ENCODE results near the gene LDLRAD2. TPM values are rescaled to one million over a fixed set of nuclear protein-coding genes. Genes with fewer than 3 reads are reported as not detected.

Gene LDLRAD2
- total and polyA plus RNA-seq, 2 donors from 2014 or later = 0.79 TPM; not detected in 1

DNA sequence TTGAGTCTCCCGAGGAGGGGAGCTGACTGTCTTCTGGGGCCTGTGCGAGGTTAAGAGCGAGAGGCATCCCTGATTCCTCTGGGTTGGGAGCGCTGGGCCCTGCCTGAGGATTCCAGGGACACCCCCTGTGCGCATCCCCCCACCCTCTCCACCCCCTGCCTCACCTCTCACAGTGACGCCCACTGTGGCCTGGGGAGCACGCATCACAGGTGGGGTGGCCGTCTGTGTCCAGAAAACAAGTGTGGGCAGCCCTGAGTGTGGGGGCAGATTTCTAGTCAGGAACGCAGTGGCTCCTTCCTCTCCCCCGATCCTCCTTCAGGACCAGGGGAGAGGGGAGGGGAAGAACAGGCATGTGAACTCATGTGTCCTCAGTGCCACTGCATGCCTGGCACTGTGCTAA lies 61.7 kb downstream of the LDLRAD2 start:
- TF ChIP-seq, protein P1, sequence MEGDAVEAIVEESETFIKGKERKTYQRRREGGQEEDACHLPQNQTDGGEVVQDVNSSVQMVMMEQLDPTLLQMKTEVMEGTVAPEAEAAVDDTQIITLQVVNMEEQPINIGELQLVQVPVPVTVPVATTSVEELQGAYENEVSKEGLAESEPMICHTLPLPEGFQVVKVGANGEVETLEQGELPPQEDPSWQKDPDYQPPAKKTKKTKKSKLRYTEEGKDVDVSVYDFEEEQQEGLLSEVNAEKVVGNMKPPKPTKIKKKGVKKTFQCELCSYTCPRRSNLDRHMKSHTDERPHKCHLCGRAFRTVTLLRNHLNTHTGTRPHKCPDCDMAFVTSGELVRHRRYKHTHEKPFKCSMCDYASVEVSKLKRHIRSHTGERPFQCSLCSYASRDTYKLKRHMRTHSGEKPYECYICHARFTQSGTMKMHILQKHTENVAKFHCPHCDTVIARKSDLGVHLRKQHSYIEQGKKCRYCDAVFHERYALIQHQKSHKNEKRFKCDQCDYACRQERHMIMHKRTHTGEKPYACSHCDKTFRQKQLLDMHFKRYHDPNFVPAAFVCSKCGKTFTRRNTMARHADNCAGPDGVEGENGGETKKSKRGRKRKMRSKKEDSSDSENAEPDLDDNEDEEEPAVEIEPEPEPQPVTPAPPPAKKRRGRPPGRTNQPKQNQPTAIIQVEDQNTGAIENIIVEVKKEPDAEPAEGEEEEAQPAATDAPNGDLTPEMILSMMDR (IDR thresholded peaks at IDR 0.05; ENCODE audit: borderline replicate concordance, extremely low read depth, insufficient read depth) = no peak
- no peaks in the 10 kb centered on the region for H3K27me3 ChIP-seq (ENCODE audit: control insufficient read depth, insufficient read depth, low read length)
- H3K9me3 ChIP-seq (ENCODE audit: control insufficient read depth in 2 of 3, insufficient read depth in 1 of 3, low read length in 3 of 3) = no peaks in the 10 kb centered on the region
- H3K27ac ChIP-seq (ENCODE audit: low read depth in 2 of 2, low read length in 2 of 2) = no peak overlapping the region
- H3K9ac ChIP-seq (ENCODE audit: low read length in 3 of 3) = no peak overlapping the region
- intact Hi-C loops (cut with DNase I) = no loop called here
- FAIRE-seq (no peak), DNase-seq (no peak)
- H3K4me3 ChIP-seq (ENCODE audit: low read length in 3 of 3) = no peak overlapping the region
- H3K4me1 ChIP-seq (ENCODE audit: control insufficient read depth in 2 of 3, insufficient read depth in 2 of 3, low read depth in 1 of 3, low read length in 3 of 3) = peaks cover 0 to 3% (median 0%) of the 10 kb centered on the region in 3 donors
- peaks cover 0 to 21% (median 6%) of the 10 kb centered on the region in 3 donors for H3K36me3 ChIP-seq (ENCODE audit: control insufficient read depth in 2 of 3, insufficient read depth in 3 of 3, low read length in 3 of 3)

DNA sequence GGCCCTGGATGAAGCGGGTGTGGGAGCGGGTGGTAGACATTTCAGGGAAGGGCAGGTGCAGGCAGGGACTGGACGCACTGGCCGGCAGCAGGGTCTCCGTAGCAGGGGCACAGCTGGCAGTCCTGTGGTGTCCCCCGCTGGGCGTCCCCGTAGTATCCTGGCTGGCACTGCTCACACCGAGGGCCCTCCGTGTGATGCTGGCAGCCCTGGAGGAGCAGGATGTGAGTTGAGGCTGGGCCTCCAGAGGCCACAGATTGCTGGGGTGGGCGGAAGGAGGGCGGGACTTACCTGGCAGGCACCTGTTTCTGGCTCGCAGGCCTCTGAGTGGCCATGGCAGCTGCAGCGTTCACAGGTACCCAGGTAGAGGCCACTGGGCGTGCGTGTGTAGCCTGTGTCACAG lies 62.3 kb downstream of the LDLRAD2 start:
- TF ChIP-seq, protein P1 (IDR thresholded peaks at IDR 0.05; ENCODE audit: borderline replicate concordance, extremely low read depth, insufficient read depth) = no peak
- DNase-seq = no peak

More for the DNA sequence above, 62.3 kb downstream of the LDLRAD2 start:
- H3K27me3 ChIP-seq (ENCODE audit: control insufficient read depth, insufficient read depth, low read length) = no peaks in the 10 kb centered on the region
- H3K9me3 ChIP-seq (ENCODE audit: control insufficient read depth in 2 of 3, insufficient read depth in 1 of 3, low read length in 3 of 3) = no peaks in the 10 kb centered on the region
- H3K4me1 ChIP-seq (ENCODE audit: control insufficient read depth in 2 of 3, insufficient read depth in 2 of 3, low read depth in 1 of 3, low read length in 3 of 3) = peaks cover 0 to 3% (median 0%) of the 10 kb centered on the region in 3 donors
- intact Hi-C loops (cut with DNase I) = no loop called here
- peaks cover 0 to 25% (median 6%) of the 10 kb centered on the region in 3 donors for H3K36me3 ChIP-seq (ENCODE audit: control insufficient read depth in 2 of 3, insufficient read depth in 3 of 3, low read length in 3 of 3)
- FAIRE-seq = no peak
- no peak overlapping the region for H3K27ac ChIP-seq (ENCODE audit: low read depth in 2 of 2, low read length in 2 of 2)
- no peak overlapping the region for H3K4me3 ChIP-seq (ENCODE audit: low read length in 3 of 3)
- no peak overlapping the region for H3K9ac ChIP-seq (ENCODE audit: low read length in 3 of 3)

Other genes starting within 250 kb of the LDLRAD2 start
- 39.2 TPM for gene RAP1GAP, start 142.9 kb upstream of the LDLRAD2 start, total RNA-seq
- gene RAP1GAP, start 142.9 kb upstream of the LDLRAD2 start, polyA plus RNA-seq (ENCODE audit: insufficient read depth, low read depth, low replicate concordance) = 200 TPM
- 62.8 TPM for gene USP48, start 29.1 kb upstream of the LDLRAD2 start, total RNA-seq
- 16.7 TPM for gene USP48, start 29.1 kb upstream of the LDLRAD2 start, polyA plus RNA-seq (ENCODE audit: insufficient read depth, low read depth, low replicate concordance)
- 510 TPM for gene HSPG2, start 125.0 kb downstream of the LDLRAD2 start, total RNA-seq
- gene HSPG2, start 125.0 kb downstream of the LDLRAD2 start, polyA plus RNA-seq (ENCODE audit: insufficient read depth, low read depth, low replicate concordance) = 60.4 TPM
- not detected for gene CELA3B, start 164.8 kb downstream of the LDLRAD2 start, total RNA-seq
- not detected for gene CELA3B, start 164.8 kb downstream of the LDLRAD2 start, polyA plus RNA-seq (ENCODE audit: insufficient read depth, low read depth, low replicate concordance)
- not detected for gene CELA3A, start 189.4 kb downstream of the LDLRAD2 start, total RNA-seq
- gene CELA3A, start 189.4 kb downstream of the LDLRAD2 start, polyA plus RNA-seq (ENCODE audit: insufficient read depth, low read depth, low replicate concordance) = not detected
- 248 TPM for gene CDC42, start 240.4 kb downstream of the LDLRAD2 start, total RNA-seq
- gene CDC42, start 240.4 kb downstream of the LDLRAD2 start, polyA plus RNA-seq (ENCODE audit: insufficient read depth, low read depth, low replicate concordance) = 207 TPM